ENCODE measurements around the gene EMP2. TPM values are rescaled to one million over a fixed set of nuclear protein-coding genes. Genes with fewer than 3 reads are reported as not detected.

EMP2 gene
- total RNA-seq, 1 donor from 2014 or later, result 8.6 TPM

- peaks cover 2% of the 10 kb centered on the region for H3K4me1 Mint-ChIP-seq (ENCODE audit: unreplicated experiment)
- no peak overlapping the region for H3K27ac Mint-ChIP-seq (ENCODE audit: unreplicated experiment)
- H3K36me3 Mint-ChIP-seq (ENCODE audit: low read depth, unreplicated experiment), result peaks cover 11% of the 10 kb centered on the region
- no peak for DNase-seq (ENCODE audit: low spot score)
- H3K9me3 Mint-ChIP-seq (ENCODE audit: unreplicated experiment), result no peaks in the 10 kb centered on the region
- TF ChIP-seq CTCF (IDR thresholded peaks at IDR 0.05; ENCODE audit: unreplicated experiment), result no peak
- H3K27me3 Mint-ChIP-seq (ENCODE audit: unreplicated experiment), result peaks cover 5% of the 10 kb centered on the region
- no peak overlapping the region for H3K4me3 Mint-ChIP-seq (ENCODE audit: unreplicated experiment)
These were observed 37.0 kb downstream of the EMP2 start for GRCh38 chr16:10543231-10543977.

- no peak for TF ChIP-seq CTCF (IDR thresholded peaks at IDR 0.05; ENCODE audit: unreplicated experiment)
- Mint-ChIP-seq H3K4me1 (ENCODE audit: unreplicated experiment) (no peaks in the 10 kb centered on the region), H3K4me3 (ENCODE audit: unreplicated experiment) (no peak overlapping the region), H3K36me3 (ENCODE audit: low read depth, unreplicated experiment) (peaks cover 8% of the 10 kb centered on the region), H3K27ac (ENCODE audit: unreplicated experiment) (no peak overlapping the region), H3K9me3 (ENCODE audit: unreplicated experiment) (no peaks in the 10 kb centered on the region), H3K27me3 (ENCODE audit: unreplicated experiment) (peaks cover 6% of the 10 kb centered on the region)
- no peak for DNase-seq (ENCODE audit: low spot score)
These were observed 39.0 kb downstream of the EMP2 start for GRCh38 chr16:10541366-10541765.

- H3K9me3 Mint-ChIP-seq (ENCODE audit: unreplicated experiment), result no peaks in the 10 kb centered on the region
- DNase-seq (ENCODE audit: low spot score), result no peak
- no peak overlapping the region for H3K27ac Mint-ChIP-seq (ENCODE audit: unreplicated experiment)
- no peak for TF ChIP-seq CTCF (IDR thresholded peaks at IDR 0.05; ENCODE audit: unreplicated experiment)
- H3K4me3 Mint-ChIP-seq (ENCODE audit: unreplicated experiment), result no peak overlapping the region
- H3K36me3 Mint-ChIP-seq (ENCODE audit: low read depth, unreplicated experiment), result peaks cover 6% of the 10 kb centered on the region
- no peaks in the 10 kb centered on the region for H3K4me1 Mint-ChIP-seq (ENCODE audit: unreplicated experiment)
- H3K27me3 Mint-ChIP-seq (ENCODE audit: unreplicated experiment), result peaks cover 7% of the 10 kb centered on the region
These were observed 40.6 kb downstream of the EMP2 start for GRCh38 chr16:10539793-10540192.

GRCh38 chr16:10539236-10539635 lies 41.2 kb downstream of the EMP2 start:
- Mint-ChIP-seq H3K4me1 (ENCODE audit: unreplicated experiment) (no peaks in the 10 kb centered on the region), H3K36me3 (ENCODE audit: low read depth, unreplicated experiment) (peaks cover 6% of the 10 kb centered on the region), H3K27me3 (ENCODE audit: unreplicated experiment) (peaks cover 7% of the 10 kb centered on the region), H3K9me3 (ENCODE audit: unreplicated experiment) (no peaks in the 10 kb centered on the region), H3K27ac (ENCODE audit: unreplicated experiment) (no peak overlapping the region), H3K4me3 (ENCODE audit: unreplicated experiment) (no peak overlapping the region)
- TF ChIP-seq CTCF (IDR thresholded peaks at IDR 0.05; ENCODE audit: unreplicated experiment), result no peak
- DNase-seq (ENCODE audit: low spot score), result no peak

- DNase-seq (ENCODE audit: low spot score), result no peak
- no peak overlapping the region for H3K4me3 Mint-ChIP-seq (ENCODE audit: unreplicated experiment)
- H3K9me3 Mint-ChIP-seq (ENCODE audit: unreplicated experiment), result no peaks in the 10 kb centered on the region
- peaks cover 6% of the 10 kb centered on the region for H3K36me3 Mint-ChIP-seq (ENCODE audit: low read depth, unreplicated experiment)
- H3K4me1 Mint-ChIP-seq (ENCODE audit: unreplicated experiment), result no peaks in the 10 kb centered on the region
- no peak for TF ChIP-seq CTCF (IDR thresholded peaks at IDR 0.05; ENCODE audit: unreplicated experiment)
- H3K27me3 Mint-ChIP-seq (ENCODE audit: unreplicated experiment), result peaks cover 7% of the 10 kb centered on the region
- no peak overlapping the region for H3K27ac Mint-ChIP-seq (ENCODE audit: unreplicated experiment)
These were observed 41.8 kb downstream of the EMP2 start for GRCh38 chr16:10538583-10538982.

Measured in endothelial cell (in vitro differentiated cells).